Measurements from ENCODE around the gene PHLDB1. TPM values are rescaled to one million over a fixed set of nuclear protein-coding genes. Genes with fewer than 3 reads are reported as not detected.

PHLDB1 gene
- total RNA-seq, 1 donor from 2014 or later = 45.4 TPM

- H3K27ac Mint-ChIP-seq (ENCODE audit: unreplicated experiment) = no peak overlapping the region
- no peak overlapping the region for H3K4me3 Mint-ChIP-seq (ENCODE audit: unreplicated experiment)
- no peak for DNase-seq (ENCODE audit: low spot score)
- TF ChIP-seq CTCF (IDR thresholded peaks at IDR 0.05; ENCODE audit: unreplicated experiment) = no peak
- H3K9me3 Mint-ChIP-seq (ENCODE audit: unreplicated experiment) = no peaks in the 10 kb centered on the region
- H3K27me3 Mint-ChIP-seq (ENCODE audit: unreplicated experiment) = peaks cover 13% of the 10 kb centered on the region
- peaks cover 4% of the 10 kb centered on the region for H3K36me3 Mint-ChIP-seq (ENCODE audit: low read depth, unreplicated experiment)
- peaks cover 5% of the 10 kb centered on the region for H3K4me1 Mint-ChIP-seq (ENCODE audit: unreplicated experiment)
Observed at GRCh38 chr11:118662401-118663271, 55.2 kb downstream of the PHLDB1 start.

- Mint-ChIP-seq H3K36me3 (ENCODE audit: low read depth, unreplicated experiment) (no peaks in the 10 kb centered on the region), H3K27me3 (ENCODE audit: unreplicated experiment) (peaks cover 13% of the 10 kb centered on the region), H3K9me3 (ENCODE audit: unreplicated experiment) (no peaks in the 10 kb centered on the region), H3K4me1 (ENCODE audit: unreplicated experiment) (peaks cover 5% of the 10 kb centered on the region), H3K27ac (ENCODE audit: unreplicated experiment) (peak overlapping the region; percentile 15), H3K4me3 (ENCODE audit: unreplicated experiment) (no peak overlapping the region)
- TF ChIP-seq CTCF (IDR thresholded peaks at IDR 0.05; ENCODE audit: unreplicated experiment) = no peak
- no peak for DNase-seq (ENCODE audit: low spot score)
Observed at GRCh38 chr11:118663381-118663780, 56.0 kb downstream of the PHLDB1 start.

GRCh38 chr11:118663902-118664301 is 56.5 kb downstream of the PHLDB1 start:
- no peaks in the 10 kb centered on the region for H3K9me3 Mint-ChIP-seq (ENCODE audit: unreplicated experiment)
- H3K27ac Mint-ChIP-seq (ENCODE audit: unreplicated experiment) = no peak overlapping the region
- H3K4me3 Mint-ChIP-seq (ENCODE audit: unreplicated experiment) = no peak overlapping the region
- no peak for TF ChIP-seq CTCF (IDR thresholded peaks at IDR 0.05; ENCODE audit: unreplicated experiment)
- peaks cover 5% of the 10 kb centered on the region for H3K4me1 Mint-ChIP-seq (ENCODE audit: unreplicated experiment)
- peaks cover 13% of the 10 kb centered on the region for H3K27me3 Mint-ChIP-seq (ENCODE audit: unreplicated experiment)
- no peak for DNase-seq (ENCODE audit: low spot score)
- no peaks in the 10 kb centered on the region for H3K36me3 Mint-ChIP-seq (ENCODE audit: low read depth, unreplicated experiment)

- no peaks in the 10 kb centered on the region for H3K9me3 Mint-ChIP-seq (ENCODE audit: unreplicated experiment)
- H3K27me3 Mint-ChIP-seq (ENCODE audit: unreplicated experiment) = peaks cover 7% of the 10 kb centered on the region
- TF ChIP-seq CTCF (IDR thresholded peaks at IDR 0.05; ENCODE audit: unreplicated experiment) = no peak
- H3K27ac Mint-ChIP-seq (ENCODE audit: unreplicated experiment) = no peak overlapping the region
- DNase-seq (ENCODE audit: low spot score) = no peak
- no peaks in the 10 kb centered on the region for H3K4me1 Mint-ChIP-seq (ENCODE audit: unreplicated experiment)
- H3K4me3 Mint-ChIP-seq (ENCODE audit: unreplicated experiment) = no peak overlapping the region
- H3K36me3 Mint-ChIP-seq (ENCODE audit: low read depth, unreplicated experiment) = no peaks in the 10 kb centered on the region
Observed at GRCh38 chr11:118666371-118666770, 59.0 kb downstream of the PHLDB1 start.

- Mint-ChIP-seq H3K27me3 (ENCODE audit: unreplicated experiment) (no peaks in the 10 kb centered on the region), H3K4me1 (ENCODE audit: unreplicated experiment) (no peaks in the 10 kb centered on the region), H3K36me3 (ENCODE audit: low read depth, unreplicated experiment) (no peaks in the 10 kb centered on the region), H3K27ac (ENCODE audit: unreplicated experiment) (no peak overlapping the region), H3K9me3 (ENCODE audit: unreplicated experiment) (no peaks in the 10 kb centered on the region), H3K4me3 (ENCODE audit: unreplicated experiment) (no peak overlapping the region)
- DNase-seq (ENCODE audit: low spot score) = no peak
- no peak for TF ChIP-seq CTCF (IDR thresholded peaks at IDR 0.05; ENCODE audit: unreplicated experiment)
Observed at GRCh38 chr11:118670063-118670462, 62.6 kb downstream of the PHLDB1 start.
